NOMO-1 treated with dmso at 0.1 percent for 144 hours (cell line): Measurements from ENCODE around the gene RAD51AP1.
A peak's percentile ranks its signal among the peaks of the same experiment; 100 is the strongest.
"Not testable (repeated sequence)": the region's sequence is repeated elsewhere in the genome, so short reads cannot be mapped to it uniquely, and the experiment has no call there.

Experiments
- DNase-seq: peaks from one replicate; lab custom pipeline; 2025; ENCODE audit not compliant: unreplicated experiment; lab: John Stamatoyannopoulos, UW

RAD51AP1 gene, protein sequence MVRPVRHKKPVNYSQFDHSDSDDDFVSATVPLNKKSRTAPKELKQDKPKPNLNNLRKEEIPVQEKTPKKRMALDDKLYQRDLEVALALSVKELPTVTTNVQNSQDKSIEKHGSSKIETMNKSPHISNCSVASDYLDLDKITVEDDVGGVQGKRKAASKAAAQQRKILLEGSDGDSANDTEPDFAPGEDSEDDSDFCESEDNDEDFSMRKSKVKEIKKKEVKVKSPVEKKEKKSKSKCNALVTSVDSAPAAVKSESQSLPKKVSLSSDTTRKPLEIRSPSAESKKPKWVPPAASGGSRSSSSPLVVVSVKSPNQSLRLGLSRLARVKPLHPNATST

DNA sequence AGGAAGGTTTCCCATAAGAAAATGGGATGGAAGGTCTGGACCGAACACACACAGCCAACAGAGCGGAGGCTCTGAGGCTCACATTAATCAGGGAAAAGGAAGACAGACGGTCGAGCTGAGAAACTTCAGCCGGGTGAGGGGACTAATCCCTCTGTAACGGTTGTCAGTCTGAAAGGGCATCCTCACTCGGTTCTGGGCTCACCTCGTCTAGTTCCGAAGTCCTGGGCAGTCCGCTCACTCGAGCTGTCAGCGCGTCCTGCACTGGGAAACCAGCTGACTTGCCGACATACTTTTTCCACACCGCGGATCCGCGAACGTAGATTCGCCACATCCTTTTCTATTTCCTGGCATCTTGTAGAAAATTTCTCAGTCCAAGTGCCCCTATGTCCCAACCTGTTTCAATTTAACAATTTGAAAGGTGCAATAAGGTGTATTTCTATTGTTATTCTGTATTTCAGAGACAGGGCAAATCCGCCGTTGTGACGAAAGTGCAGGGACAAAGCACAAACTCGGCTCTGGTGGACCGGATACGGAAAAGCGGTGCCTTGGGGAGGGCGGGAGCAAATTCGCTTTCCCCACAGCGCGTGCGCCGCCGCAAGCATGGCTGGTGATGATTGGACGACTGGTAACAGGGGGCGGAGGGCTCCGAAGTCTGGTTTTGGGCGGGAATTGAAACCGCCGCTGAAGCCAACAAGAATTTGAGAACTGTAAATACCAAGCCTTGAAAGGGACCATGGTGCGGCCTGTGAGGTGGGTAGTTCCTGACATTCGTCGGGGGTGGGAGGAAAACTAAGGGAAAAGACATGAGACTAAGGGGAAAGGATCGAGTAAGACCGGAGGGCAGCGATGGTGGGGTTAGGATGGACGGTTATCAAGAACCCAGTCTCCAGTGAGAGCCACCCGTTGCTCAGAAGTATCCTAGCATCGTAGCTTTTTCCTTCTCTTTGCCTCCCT lies at the start of gene RAD51AP1:
RAD51AP1 (plus strand) TSS at position 684 of the 954 bp plus-strand sequence; CDS start at position 734, 50 bp downstream.
- peak; percentile 98 for DNase-seq

DNA sequence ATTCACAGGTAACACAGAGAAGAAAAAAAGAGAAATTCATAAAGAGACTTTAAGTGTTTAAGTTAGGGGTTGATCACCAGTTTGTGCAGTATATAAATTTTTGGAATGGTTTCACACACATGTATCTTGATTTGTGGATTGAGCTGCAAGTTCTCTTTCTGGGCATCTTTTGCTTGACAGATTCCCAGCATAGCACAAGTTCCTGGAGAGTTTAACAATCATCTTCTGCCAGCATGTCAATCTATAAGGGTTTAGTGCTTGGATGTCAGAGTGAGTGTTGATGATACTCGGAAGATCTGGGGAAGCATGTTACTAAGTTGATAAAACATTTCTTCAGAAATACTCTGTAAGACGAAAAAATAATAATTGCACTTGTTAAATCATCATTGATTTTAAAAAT lies 49.1 kb upstream of the RAD51AP1 start:
- DNase-seq, result no peak

DNA sequence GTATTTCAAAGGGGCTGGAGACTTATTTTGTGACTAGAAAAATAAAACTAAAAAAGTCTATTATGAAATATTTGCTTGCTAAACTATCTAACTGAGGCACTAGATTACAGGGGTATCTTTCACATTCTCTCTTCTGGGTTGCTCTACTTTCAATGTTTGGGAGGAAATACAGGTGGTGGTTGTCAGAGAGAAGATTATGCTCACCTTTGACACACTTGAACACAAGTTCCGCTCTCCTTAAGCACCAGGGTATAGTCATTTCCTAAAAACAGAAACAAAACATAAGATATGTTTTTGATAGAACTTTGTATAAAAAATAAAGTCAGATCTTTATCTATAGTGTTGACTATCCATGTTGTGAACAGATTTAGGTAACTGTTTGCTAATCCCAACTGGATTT lies 47.7 kb upstream of the RAD51AP1 start:
- no peak for DNase-seq

DNA sequence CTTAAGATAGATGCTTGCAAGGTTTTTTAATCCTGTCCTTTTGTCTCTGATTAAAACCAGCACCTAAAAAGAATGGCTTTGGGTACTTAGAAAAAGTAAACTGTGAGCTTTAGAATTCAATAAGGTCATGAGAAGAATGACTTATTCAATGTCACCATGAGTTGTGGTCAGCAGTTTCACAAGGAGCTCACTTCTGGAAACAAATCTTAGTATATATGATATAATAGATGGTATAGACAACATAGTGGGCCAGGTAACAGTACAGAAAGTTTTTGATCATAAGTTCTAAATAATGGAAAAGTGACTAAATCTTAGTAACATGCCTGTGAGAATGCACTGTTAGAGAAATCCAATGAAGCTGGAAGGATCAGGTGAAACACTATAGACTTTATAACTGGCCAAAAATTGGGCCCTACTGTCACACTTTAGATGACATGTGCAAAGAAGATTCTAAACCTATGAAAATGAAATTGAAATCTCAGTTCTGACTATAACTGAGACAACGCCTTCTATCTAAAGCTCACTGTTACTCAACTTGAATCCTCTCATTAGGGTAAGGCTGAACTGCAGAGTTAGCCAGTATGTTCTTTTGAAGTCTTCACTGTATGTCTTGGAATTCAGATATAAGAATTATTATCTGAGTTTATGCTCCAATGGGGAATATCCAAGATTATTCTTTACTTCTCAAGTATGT lies 42.4 kb upstream of the RAD51AP1 start:
- DNase-seq, result no peak

DNA sequence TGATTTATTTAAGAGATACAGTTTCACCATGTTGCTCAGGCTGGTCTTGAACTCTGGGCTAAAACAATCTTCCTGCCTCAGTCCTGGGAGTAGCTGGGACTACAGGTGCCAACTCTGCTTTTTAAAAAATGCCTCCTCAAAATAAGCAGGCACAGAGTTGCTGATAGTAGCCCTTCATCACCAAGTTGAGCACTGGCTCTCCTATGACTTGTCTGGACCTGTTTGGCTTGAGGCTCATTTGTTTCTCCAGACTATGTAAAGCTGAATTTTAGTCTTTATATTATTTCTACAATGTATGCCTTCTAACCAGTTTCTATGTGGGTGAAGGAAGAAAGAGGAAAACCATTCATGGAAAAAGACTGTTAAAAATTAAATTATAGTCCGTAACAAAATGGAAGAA lies 39.5 kb upstream of the RAD51AP1 start:
- no peak for DNase-seq

DNA sequence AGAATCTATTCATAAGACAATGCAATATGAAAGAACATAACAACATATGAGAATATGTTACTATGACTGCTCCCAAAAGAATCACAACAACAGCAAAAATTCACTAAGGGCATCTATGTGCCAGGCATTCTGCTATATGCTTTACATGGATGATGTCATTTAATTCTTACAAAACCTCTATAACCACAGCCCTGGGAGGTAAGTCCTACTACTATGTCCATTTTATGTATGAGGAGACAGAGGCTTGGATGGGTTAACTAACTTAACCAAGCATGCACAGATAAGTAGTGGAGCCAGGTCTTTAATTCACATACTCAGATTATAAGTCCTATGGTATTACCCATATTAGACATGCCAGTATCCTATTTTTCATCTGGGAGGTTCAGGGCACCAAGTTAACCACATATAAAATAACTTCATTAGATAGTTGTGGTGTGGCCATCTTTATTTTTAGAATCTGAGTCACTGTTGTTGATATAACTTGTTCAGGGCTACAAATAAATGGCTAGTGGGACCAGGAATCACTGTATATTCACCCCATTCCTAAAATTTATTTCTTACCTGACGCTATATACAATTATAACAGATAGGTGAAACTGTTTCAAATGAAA lies 33.2 kb upstream of the RAD51AP1 start:
- no peak for DNase-seq

DNA sequence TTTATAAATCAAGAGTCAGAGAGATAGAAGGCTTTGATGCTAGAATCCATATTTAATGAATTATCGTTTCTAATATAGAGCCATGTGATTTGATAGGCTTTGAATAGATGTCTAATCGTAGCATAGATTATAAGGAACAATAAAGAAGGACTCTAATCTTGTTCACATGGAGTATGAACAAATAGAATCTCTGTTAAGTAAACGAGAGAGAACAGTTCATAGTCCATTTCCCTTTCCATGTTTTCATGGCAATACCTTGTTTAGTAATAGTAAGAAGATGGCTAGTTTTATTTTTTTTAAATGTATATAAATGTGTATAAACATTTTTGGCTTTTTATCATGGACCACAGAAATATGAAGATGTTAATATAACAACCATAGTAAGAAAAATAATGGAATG lies 32.3 kb upstream of the RAD51AP1 start:
- DNase-seq, result no peak

DNA sequence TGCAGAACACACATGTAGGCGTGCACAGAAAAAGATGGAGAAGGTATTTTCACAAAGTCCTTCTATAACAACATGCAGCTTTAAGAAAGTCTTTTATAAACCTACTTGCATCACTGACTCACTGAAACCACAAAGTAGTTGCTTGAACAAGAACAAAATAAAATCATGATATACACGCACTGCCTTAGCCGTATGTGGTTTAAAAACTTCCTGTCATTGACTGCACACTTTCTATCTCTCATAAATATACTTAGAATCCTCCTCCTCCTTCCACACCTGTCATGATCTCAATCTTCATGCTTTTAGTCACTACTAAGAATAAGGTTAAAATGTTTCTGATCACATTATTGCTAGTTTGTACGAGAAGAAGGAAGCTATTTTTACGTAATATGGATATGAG lies 31.8 kb upstream of the RAD51AP1 start:
- peak; percentile 50 for DNase-seq

DNA sequence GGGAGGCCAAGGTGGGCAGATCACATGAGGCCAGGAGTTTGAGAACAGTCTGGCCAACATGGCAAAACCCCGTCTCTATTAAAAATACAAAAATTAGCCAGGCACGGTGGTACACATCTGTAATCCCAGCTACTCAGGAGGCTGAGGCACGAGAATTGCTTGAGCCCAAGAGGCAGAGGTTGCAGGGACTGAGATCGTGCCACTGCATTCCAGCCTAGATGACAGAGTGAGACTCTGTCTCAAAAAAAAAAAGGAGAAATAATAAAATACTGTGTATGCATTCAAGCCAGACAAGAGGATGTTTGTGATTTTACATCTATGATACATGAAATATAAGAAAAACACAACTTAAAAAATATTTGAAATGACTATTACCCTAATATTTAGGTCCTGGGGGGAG lies 30.2 kb upstream of the RAD51AP1 start:
- not testable (repeated sequence) for DNase-seq

DNA sequence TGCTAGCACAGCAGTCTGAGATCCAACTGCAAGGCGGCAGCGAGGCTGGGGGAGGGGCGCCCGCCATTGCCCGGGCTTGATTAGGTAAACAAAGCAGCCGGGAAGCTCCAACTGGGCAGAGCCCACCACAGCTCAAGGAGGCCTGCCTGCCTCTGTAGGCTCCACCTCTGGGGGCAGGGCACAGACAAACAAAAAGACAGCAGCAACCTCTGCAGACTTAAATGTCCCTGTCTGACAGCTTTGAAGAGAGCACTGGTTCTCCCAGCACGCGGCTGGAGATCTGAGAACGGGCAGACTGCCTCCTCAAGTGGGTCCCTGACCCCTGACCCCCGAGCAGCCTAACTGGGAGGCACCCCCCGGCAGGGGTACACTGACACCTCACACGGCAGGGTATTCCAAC lies 29.4 kb upstream of the RAD51AP1 start:
- DNase-seq, result not testable (repeated sequence)

DNA sequence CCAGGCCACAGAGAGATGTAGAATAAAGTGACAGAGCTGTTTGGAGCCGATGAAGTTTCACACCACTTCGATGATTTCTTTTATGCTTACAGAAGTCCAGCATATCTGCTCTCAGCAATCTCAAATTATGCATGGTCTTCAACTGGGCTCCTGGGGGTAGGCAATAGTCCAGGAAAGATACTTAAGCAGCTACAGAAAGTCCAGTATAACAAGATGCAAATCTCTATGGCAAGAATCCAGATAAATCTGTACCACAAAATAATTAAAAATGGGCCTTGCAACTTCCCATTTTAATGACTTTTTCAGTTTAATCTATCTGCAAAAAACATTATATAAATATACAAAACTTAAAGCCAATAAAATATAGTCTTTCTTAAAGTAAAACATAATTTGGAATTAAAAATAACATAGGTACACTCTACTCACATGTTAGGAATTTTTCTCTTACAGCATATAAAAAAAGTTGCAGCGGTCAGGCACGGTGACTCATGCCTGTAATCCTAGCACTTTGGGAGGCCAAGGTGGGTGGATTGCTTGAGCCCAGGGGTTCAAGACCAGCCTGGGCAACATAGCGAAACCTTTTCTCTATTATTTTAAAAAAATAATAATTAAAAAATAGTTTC lies 20.5 kb upstream of the RAD51AP1 start:
- no peak for DNase-seq

DNA sequence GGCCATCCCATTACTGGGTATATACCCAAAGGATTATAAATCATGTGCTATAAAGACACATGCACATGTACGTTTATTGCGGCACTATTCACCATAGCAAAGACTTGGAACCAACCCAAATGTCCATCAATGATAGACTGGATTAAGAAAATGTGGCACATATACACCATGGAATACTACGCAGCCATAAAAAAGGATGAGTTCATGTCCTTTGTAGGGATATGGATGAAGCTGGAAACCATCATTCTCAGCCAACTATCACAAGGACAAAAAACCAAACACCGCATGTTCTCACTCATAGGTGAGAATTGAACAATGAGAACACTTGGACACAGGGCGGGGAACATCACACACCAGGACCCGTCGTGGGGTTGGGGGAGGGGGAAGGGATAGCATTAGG lies 15.2 kb upstream of the RAD51AP1 start:
- not testable (repeated sequence) for DNase-seq

DNA sequence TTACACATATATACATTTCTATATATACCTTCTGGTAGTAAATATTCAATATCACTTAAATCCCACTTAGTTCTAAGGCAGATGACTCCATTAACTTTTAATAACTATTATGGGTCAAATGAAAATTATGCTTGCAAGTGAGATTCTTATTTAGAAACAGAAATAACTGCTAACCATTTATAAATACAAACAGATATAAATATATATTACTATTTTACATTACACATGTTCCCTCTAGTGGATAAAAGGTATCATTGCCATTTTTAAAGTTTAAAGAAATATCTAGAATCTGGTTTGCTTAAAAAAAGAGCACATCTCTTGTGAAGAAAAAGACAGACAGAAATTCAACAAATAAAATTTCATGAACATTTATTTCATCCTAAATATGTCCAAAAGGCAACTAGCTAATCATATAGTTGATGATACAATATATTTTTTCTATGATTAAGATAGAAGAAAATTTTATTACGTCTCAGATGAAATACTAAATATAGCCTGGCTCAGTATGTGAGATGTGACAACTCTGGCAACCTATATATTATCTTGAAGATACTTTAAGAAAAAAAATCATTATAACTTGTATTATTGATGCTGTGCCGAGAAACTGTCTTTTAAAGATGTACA lies 11.7 kb upstream of the RAD51AP1 start:
- no peak for DNase-seq

DNA sequence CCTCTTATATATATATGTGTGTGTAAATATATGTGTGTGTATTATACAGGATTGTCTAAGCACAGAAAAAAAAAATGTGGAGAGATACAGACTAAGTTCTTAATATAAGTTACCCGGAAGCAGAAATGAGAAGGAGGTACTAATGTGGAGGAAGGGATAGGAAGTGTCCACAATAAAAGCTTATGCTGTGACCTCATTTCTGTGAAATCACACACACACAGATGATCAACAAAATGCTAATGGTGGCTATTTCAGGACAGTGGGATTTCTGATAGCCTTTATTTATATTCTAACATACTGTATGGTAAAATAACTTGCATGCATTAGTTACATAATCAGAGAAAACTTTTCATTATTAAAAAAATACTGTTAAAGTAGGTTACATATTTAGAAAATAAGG lies 8.5 kb upstream of the RAD51AP1 start:
- DNase-seq, result no peak

DNA sequence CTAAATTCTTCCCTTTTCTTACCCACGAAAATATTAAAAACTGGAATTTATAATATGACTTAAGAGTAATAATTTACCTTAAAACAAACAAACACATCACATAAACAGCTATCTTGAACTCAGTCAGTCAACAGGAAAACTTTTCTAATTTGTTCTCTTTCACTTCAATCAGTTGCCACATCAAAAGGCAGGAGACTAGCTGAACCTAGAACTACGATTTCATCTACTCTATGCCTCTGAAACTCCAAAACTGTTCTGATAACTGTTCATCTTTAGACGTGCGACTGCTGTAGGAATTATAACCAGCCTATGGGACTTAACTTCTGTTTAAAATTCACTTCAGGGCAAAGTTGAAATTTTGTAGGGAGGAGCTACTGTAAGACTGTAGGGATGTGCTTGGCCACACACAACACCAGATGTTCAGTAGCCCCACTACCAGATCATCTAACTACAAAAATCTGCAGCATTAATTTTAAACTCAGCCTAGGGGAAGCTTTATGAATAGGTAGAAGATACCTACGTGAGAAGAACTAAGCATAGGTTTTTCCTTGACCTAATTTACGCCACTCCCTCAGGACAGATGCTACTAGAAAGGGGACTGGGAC lies 7.6 kb upstream of the RAD51AP1 start:
- DNase-seq, result no peak

DNA sequence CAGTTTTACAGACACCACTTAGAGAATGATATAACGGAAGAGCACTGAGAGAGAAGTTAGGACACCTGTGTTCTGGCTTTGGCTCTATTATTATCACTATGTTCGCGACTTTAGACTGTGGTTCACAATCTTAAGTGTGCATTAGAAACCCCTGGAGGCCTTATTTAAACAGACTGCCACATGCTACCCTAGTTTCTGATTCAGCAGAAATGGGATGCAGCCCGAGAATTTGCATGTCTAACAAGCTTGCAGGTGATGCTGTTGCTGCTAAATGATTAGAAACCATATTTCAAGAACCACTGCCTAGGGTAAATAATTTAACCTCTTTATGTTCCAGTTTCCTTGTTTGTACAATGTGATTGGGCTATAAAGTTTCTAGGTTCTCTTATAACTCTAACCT lies 3.6 kb upstream of the RAD51AP1 start:
- DNase-seq, result no peak

DNA sequence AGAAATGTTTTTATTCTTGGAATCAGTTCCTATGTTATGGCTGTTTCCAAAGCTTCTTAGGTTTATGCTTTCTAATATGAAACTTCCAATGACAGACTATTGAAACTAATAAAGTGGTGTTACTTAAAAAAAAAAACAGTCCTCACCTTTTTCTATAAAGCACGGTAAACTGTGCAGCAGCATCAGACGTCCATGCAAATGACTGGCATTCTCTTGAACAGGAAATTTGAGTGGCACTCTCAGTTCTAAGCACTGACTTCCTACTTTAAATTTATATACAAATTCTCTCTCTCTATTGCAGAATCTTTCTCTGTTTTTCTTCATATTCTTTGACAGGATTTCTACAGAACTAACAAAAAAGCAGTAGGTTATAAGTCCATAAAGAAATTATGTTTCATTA lies 2.8 kb upstream of the RAD51AP1 start:
- no peak for DNase-seq

DNA sequence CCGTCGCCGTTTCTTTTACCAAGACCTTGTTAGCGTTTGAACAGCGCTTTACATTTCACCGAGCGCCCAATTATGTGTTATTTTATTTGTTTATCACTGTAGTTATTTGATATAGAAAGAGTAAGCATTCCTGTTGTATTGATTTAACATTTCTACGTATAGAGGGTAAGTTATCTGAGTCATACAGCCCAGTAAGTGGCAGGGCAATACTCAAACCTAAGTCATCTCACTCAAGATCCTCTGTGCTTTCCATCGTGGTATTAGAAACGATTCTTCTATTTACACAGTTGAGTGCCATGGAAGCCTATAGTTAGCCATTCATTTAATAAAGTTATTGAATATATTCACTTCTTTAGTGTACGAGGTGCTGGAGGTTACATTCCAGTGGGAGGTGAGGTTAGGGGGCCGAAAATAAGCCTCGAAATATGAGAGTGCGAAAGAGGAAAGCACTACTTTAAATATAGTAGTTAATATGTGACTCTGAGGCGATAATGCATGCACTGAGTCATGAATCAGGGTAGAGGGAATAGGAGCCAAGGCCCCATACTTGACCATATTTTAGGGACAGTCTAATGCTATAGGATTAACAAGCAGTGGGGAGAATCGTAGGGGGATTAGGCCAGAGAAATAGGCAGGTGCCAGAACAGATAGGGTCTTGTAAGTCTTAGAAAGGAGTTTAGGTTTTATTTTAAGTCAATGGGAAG lies 629 bp downstream of the RAD51AP1 start:
- DNase-seq, result no peak

DNA sequence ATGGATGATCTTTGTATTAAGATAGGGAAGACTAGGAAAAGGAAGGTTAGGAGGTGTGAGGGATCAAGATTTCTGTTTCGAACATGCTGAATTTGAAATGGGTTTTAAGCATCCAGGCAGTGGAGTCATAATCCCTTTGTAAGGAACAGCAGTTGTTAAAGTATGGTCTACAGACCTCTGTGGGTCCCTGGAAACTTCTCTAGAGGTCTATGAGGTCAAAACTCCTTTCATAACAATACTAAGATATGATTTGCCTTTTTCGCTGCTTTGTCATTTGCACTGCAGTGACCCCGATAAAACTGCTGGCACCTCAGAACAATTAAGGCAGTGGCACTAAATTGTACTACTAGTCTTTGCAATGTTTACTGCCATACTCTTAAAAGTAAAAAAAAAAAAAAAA lies 1.5 kb downstream of the RAD51AP1 start:
- DNase-seq, result no peak
